OCI-LY3 (cell line): ENCODE measurements around the gene SNPH.

Source experiments
- H2AFZ ChIP-seq: fragments of 200-600, 300-600 bp; shearing (Covaris generic); 2 replicates; pipeline ENCODE4 v1.6.0; 2014; ENCODE audit warnings: antibody characterized with exemption, low read depth, low read length
- H3K27ac ChIP-seq: fragments of 200-600, 300-600 bp; sonication (generic); 2 replicates; pipeline ENCODE4 v1.5.1; 2014; ENCODE audit warnings: mild to moderate bottlenecking, low read length, moderate library complexity, mixed read lengths
- H3K27me3 ChIP-seq: fragments of 200-600, 300-600 bp; sonication (generic); 2 replicates; pipeline ENCODE4 v1.6.1; 2014; ENCODE audit warnings: low read depth, low read length, mixed read lengths
- H3K36me3 ChIP-seq: fragments of 200-600, 300-600 bp; sonication (generic); replicated peaks from 2 replicates; pipeline ENCODE3; 2014; ENCODE audit warnings: low read depth, low read length, mixed read lengths
- H3K4me1 ChIP-seq: fragments of 300-600, 200-600 bp; sonication (generic); 2 replicates; pipeline ENCODE4 v1.6.1; 2014; ENCODE audit warnings: low read length, mixed read lengths
- H3K4me2 ChIP-seq: fragments of 200-600, 300-600 bp; sonication (generic); 2 replicates; pipeline ENCODE4 v1.6.1; 2014; ENCODE audit warnings: low read length, mixed read lengths
- H3K4me3 ChIP-seq: fragments of 300-600, 200-600 bp; sonication (generic); 2 replicates; pipeline ENCODE4 v1.5.1; 2014; ENCODE audit warnings: antibody characterized with exemption, mild to moderate bottlenecking, low read length, moderate library complexity
- H3K79me2 ChIP-seq: fragments of 300-600, 200-600 bp; shearing (Covaris generic); 2 replicates; pipeline ENCODE4 v1.6.1; 2014; ENCODE audit warnings: mild to moderate bottlenecking, low read length, mixed read lengths
- H3K9ac ChIP-seq: fragments of 300-600, 200-600 bp; shearing (Covaris generic); 2 replicates; pipeline ENCODE4 v1.6.0; 2014; ENCODE audit warnings: mild to moderate bottlenecking, low read length, moderate library complexity
- H3K9me3 ChIP-seq: fragments of 200-600, 300-600 bp; shearing (Covaris generic); 2 replicates; pipeline ENCODE4 v1.6.1; 2014; ENCODE audit warnings: low read length, mixed read lengths; ENCODE audit not compliant: insufficient read depth
- H4K20me1 ChIP-seq: fragments of 200-600, 300-600 bp; sonication (generic); 2 replicates; pipeline ENCODE4 v1.6.1; 2016; ENCODE audit warnings: low read length, mixed read lengths; ENCODE audit not compliant: insufficient read depth
- EZH2phosphoT487 ChIP-seq: fragments of 200-600 bp; shearing (Covaris generic); IDR thresholded peaks from 2 replicates; pipeline ENCODE4 v1.6.1; 2018; ENCODE audit warnings: antibody characterized with exemption, mixed run types, low read depth
- TF ChIP-seq, protein P1 (sequence below): fragments of 200-600, 300-600 bp; sonication (generic); IDR thresholded peaks from 2 replicates; pipeline ENCODE4 v1.5.1; 2014; ENCODE audit warnings: antibody characterized with exemption, low read length, low read depth

The SNPH gene

DNA sequence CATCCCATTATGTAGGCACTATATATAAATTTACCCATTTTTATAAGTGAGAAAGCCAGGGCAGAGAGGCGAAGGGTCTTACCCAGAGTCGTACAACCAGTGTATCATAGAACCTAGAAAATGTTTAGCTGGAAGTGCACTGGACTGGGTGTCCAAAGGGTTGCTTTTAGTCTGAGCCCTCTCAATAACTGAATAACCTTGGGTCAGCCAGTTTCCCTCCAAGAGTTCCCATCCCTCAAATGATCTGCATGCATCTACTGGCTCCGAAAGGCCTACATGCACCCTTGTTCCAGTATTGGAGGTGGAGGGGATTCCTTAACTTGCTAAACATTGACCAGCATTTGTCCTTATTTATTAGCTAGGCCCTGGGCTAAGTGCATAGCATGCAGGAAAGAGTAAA lies 3.8 kb downstream of the SNPH start:
- Histone ChIP-seq H4K20me1 (no peaks in the 10 kb centered on the region), H3K9ac (no peak overlapping the region), H3K9me3 (no peaks in the 10 kb centered on the region), H2AFZ (no peak overlapping the region), H3K4me3 (no peak overlapping the region), H3K27me3 (no peaks in the 10 kb centered on the region), H3K79me2 (no peaks in the 10 kb centered on the region), H3K4me1 (peaks cover 10% of the 10 kb centered on the region), H3K27ac (no peak overlapping the region), H3K36me3 (no peaks in the 10 kb centered on the region), H3K4me2 (no peak overlapping the region)
- TF ChIP-seq EZH2phosphoT487 = no peak
- TF ChIP-seq, protein P1, sequence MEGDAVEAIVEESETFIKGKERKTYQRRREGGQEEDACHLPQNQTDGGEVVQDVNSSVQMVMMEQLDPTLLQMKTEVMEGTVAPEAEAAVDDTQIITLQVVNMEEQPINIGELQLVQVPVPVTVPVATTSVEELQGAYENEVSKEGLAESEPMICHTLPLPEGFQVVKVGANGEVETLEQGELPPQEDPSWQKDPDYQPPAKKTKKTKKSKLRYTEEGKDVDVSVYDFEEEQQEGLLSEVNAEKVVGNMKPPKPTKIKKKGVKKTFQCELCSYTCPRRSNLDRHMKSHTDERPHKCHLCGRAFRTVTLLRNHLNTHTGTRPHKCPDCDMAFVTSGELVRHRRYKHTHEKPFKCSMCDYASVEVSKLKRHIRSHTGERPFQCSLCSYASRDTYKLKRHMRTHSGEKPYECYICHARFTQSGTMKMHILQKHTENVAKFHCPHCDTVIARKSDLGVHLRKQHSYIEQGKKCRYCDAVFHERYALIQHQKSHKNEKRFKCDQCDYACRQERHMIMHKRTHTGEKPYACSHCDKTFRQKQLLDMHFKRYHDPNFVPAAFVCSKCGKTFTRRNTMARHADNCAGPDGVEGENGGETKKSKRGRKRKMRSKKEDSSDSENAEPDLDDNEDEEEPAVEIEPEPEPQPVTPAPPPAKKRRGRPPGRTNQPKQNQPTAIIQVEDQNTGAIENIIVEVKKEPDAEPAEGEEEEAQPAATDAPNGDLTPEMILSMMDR = no peak

DNA sequence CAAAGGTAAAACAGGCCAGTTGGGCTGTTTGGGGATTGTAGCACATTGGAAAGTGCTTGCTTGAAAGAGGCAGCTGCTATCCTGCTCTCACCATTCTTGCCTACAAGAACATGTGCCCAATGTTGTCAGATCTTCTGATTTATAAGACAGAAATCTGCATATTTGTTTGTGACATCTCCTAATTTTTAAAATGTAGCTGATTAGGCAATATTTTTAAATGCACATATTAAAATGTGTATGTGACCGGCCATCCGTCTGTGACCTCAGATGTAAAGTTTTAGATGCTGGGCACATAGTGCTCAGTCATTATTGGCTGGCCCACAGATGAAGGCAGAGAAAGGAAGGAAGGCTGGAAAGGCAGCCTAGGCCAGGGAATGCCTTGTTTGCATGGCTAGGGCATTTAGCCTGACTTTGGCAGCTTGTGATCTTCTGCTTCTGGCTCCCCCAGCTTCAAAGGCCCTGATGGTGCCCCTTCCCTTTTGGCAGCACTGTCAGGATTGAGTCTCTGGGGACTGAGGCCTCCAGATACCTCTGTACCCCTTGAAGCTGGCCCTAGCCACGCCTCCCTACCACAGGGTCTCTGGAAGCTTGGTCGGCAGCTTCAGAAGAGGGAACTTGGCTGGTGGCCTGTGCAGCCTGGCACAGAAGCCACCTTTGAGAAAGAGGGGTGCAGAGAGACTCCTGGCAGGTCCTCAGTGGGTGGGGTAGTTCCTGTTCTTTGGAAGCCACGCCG lies 6.4 kb downstream of the SNPH start:
- Histone ChIP-seq H3K9me3 (no peaks in the 10 kb centered on the region), H3K27me3 (no peaks in the 10 kb centered on the region), H4K20me1 (no peaks in the 10 kb centered on the region), H3K36me3 (no peaks in the 10 kb centered on the region), H3K4me2 (no peak overlapping the region), H3K9ac (no peak overlapping the region), H3K4me3 (no peak overlapping the region), H3K79me2 (no peaks in the 10 kb centered on the region), H2AFZ (no peak overlapping the region), H3K27ac (no peak overlapping the region), H3K4me1 (no peaks in the 10 kb centered on the region)
- TF ChIP-seq, protein P1 = no peak
- no peak for TF ChIP-seq EZH2phosphoT487

DNA sequence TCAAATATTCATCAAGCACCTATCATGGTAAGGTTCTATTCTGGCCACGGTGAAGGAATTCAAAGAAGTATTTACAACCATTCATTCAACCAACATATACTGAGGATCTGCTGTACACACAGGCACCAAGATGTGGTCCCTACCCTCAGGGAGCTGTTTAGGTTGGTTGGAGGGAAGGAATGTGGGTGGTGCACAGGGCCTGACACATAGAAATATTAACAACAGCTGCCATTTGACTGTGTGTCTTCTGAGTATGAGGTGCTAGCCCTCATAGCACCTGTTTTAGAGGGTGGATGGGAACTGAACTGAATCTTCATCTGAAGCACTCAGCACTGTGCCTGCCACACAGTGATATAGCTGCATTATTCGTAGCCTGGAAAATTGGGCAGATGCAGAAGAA lies 7.3 kb downstream of the SNPH start:
- Histone ChIP-seq H3K4me2 (no peak overlapping the region), H3K9me3 (no peaks in the 10 kb centered on the region)
- TF ChIP-seq, protein P1 = no peak
- TF ChIP-seq EZH2phosphoT487 = no peak

DNA sequence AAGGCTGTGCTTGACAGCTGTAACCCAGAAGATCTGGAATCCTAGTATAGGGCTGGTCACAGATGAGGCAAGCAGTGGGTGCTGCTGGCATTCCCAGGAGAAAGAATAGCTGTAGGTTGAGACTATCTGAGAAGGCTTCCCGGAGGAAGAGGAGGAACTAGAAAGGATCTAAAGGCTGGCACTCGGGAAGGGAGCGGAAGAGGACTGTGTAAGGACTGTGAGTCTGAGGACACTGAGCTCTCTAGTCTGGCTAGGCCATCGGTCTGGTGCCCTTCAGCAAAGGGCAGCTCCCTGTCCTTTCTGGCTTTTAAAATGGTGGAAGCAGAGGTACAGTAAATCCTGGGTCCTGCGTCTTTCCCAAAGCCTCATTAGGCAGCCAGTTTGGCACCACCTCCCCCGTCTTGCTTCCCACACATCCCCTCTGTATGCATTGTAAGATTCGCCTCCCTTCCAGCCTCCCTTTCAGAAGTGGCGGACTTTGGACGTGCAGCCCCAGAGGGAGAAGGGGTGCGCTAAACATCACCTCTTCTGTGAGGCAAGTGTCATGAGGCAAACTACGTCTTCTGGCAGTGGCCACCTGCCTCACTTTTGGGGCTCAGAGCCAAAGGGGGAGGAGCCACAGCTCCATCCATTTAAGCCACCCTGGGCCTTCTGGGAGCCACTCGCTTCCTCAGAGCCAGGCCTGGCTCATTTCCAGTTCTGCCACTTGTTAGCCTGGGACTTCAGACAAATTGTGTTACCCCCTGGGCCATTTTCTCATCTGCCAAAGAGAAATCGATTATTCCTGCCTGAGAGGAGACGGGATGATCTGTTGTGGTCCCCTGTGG lies 8.6 kb downstream of the SNPH start:
- Histone ChIP-seq H3K4me2 (no peak overlapping the region), H3K9me3 (no peaks in the 10 kb centered on the region), H4K20me1 (no peaks in the 10 kb centered on the region; the same call in 1 of the 2 replicates), H3K27ac (no peak overlapping the region), H3K4me1 (peaks cover 7% of the 10 kb centered on the region), H3K36me3 (no peaks in the 10 kb centered on the region), H3K4me3 (no peak overlapping the region), H3K79me2 (no peaks in the 10 kb centered on the region), H3K27me3 (no peaks in the 10 kb centered on the region), H2AFZ (no peak overlapping the region), H3K9ac (no peak overlapping the region)
- TF ChIP-seq, protein P1 = no peak
- TF ChIP-seq EZH2phosphoT487 = no peak

More for the DNA sequence above, 7.3 kb downstream of the SNPH start:
- Histone ChIP-seq H3K4me3 (no peak overlapping the region), H3K79me2 (no peaks in the 10 kb centered on the region), H4K20me1 (no peaks in the 10 kb centered on the region), H3K27me3 (no peaks in the 10 kb centered on the region), H3K27ac (no peak overlapping the region), H3K36me3 (no peaks in the 10 kb centered on the region), H2AFZ (no peak overlapping the region), H3K4me1 (no peaks in the 10 kb centered on the region), H3K9ac (no peak overlapping the region)
